NCI-H1417 treated with DMSO at 0.1 percent for 48 hours (cell line): ENCODE results near the gene ZEB1.
"Not testable (repeated sequence)": the region's sequence is repeated elsewhere in the genome, so short reads cannot be mapped to it uniquely, and the experiment has no call there.

Experiments
- DNase-seq: peaks from one replicate; lab custom pipeline; 2025; lab: John Stamatoyannopoulos, UW

The ZEB1 gene

GRCh38 chr10:31318382-31318853 lies 598 bp upstream of the ZEB1 start:
- DNase-seq = no peak

- no peak for DNase-seq
These were observed 860 bp downstream of the ZEB1 start for GRCh38 chr10:31319602-31320549.

GRCh38 chr10:31320550-31321211 lies 1.7 kb downstream of the ZEB1 start:
- no peak for DNase-seq

GRCh38 chr10:31321396-31321941 lies 2.5 kb downstream of the ZEB1 start:
- DNase-seq = no peak

GRCh38 chr10:31322647-31323046 lies 3.6 kb downstream of the ZEB1 start:
- no peak for DNase-seq

GRCh38 chr10:31340343-31340742 lies 21.3 kb downstream of the ZEB1 start:
- DNase-seq = no peak

- DNase-seq = no peak
These were observed 22.5 kb downstream of the ZEB1 start for GRCh38 chr10:31341552-31341951.

GRCh38 chr10:31343009-31343408 lies 24.0 kb downstream of the ZEB1 start:
- DNase-seq = no peak

GRCh38 chr10:31343551-31343950 lies 24.5 kb downstream of the ZEB1 start:
- no peak for DNase-seq

- no peak for DNase-seq
These were observed 26.9 kb downstream of the ZEB1 start for GRCh38 chr10:31345886-31346285.

GRCh38 chr10:31346953-31347352 lies 27.9 kb downstream of the ZEB1 start:
- DNase-seq = no peak

- DNase-seq = no peak
These were observed 28.7 kb downstream of the ZEB1 start for GRCh38 chr10:31347705-31348104.

- DNase-seq = no peak
These were observed 31.9 kb downstream of the ZEB1 start for GRCh38 chr10:31350891-31351290.

GRCh38 chr10:31352436-31353226 lies 33.6 kb downstream of the ZEB1 start:
- DNase-seq = no peak

- DNase-seq = no peak
These were observed 34.6 kb downstream of the ZEB1 start for GRCh38 chr10:31353574-31353973.

- no peak for DNase-seq
These were observed 39.8 kb downstream of the ZEB1 start for GRCh38 chr10:31358688-31359330.

GRCh38 chr10:31359979-31360378 lies 41.0 kb downstream of the ZEB1 start:
- DNase-seq = peak; percentile 49

GRCh38 chr10:31361475-31361874 lies 42.5 kb downstream of the ZEB1 start:
- not testable (repeated sequence) for DNase-seq

GRCh38 chr10:31362023-31362641 lies 43.1 kb downstream of the ZEB1 start:
- DNase-seq = no peak

GRCh38 chr10:31363696-31364095 lies 44.7 kb downstream of the ZEB1 start:
- not testable (repeated sequence) for DNase-seq

- not testable (repeated sequence) for DNase-seq
These were observed 45.2 kb downstream of the ZEB1 start for GRCh38 chr10:31364238-31364637.
